Endothelial cell of umbilical vein (primary cell): ENCODE measurements around the gene TFF2. TPM values are rescaled to one million over a fixed set of nuclear protein-coding genes. Genes with fewer than 3 reads are reported as not detected.

Experiments
- BruUV-seq: library from RNA; stranded (reverse); fragments of 400-500 nt; replicated peaks from 2 replicates; lab custom pipeline; 2021; lab: Mats Ljungman, UMichigan
- CTCF ChIA-PET: fragments of 300-600, 350-600 bp; sonication (Branson Sonifier 250); formaldehyde crosslinking; loops from one replicate; lab custom pipeline; 2021; ENCODE audit warnings: antibody characterized with exemption, inconsistent platforms; lab: Charles Lee
- POLR2A ChIA-PET: fragments of 300-600, 350-600 bp; sonication (Branson Sonifier 250); formaldehyde crosslinking; loops from one replicate; lab custom pipeline; 2021; ENCODE audit warnings: antibody characterized with exemption, inconsistent platforms; lab: Charles Lee
- DNase-seq: peaks from one replicate; pipeline ENCODE4 v3.0.0-alpha.2; 2011; ENCODE audit warnings: low read depth, low spot score
- FAIRE-seq: peaks from 2 replicates; lab custom pipeline; 2011; peaks lifted over from hg19 to GRCh38; lab: Jason Lieb, UNC
- H2AFZ ChIP-seq: 2 replicates; pipeline ENCODE4 v1.6.0; 2012; ENCODE audit warnings: low read depth, low read length, control low read depth, inconsistent platforms
- H3K27ac ChIP-seq: 2 replicates; pipeline ENCODE4 v1.5.1; 2011; ENCODE audit warnings: low read depth, mild to moderate bottlenecking, control low read depth, low read length, moderate library complexity; ENCODE audit not compliant: insufficient read depth
- H3K27me3 ChIP-seq, 2 experiments: 2 replicates each; pipeline versions ENCODE4 v1.6.0 to v1.6.1; 2011; ENCODE audit warnings: low read length in 2 of 2, mixed read lengths in 1 of 2; ENCODE audit not compliant: control insufficient read depth in 2 of 2, insufficient read depth in 2 of 2
- H3K36me3 ChIP-seq, 2 experiments: 2 replicates in 1 of 2; 3 replicates in 1 of 2; pipeline ENCODE4 v1.5.1; 2011; ENCODE audit warnings: low read length in 2 of 2, mild to moderate bottlenecking in 1 of 2, moderate library complexity in 1 of 2; ENCODE audit not compliant: control insufficient read depth in 2 of 2, insufficient read depth in 2 of 2; ENCODE audit errors: extremely low read depth in 1 of 2
- H3K4me1 ChIP-seq: 3 replicates; pipeline ENCODE4 v1.5.1; 2011; ENCODE audit warnings: mild to moderate bottlenecking, low read length; ENCODE audit not compliant: control insufficient read depth, insufficient read depth; ENCODE audit errors: extremely low read depth
- H3K4me2 ChIP-seq: 2 replicates; pipeline ENCODE4 v1.6.1; 2011; ENCODE audit warnings: low read length, control low read depth, mixed read lengths; ENCODE audit not compliant: insufficient read depth
- H3K4me3 ChIP-seq, 3 experiments: fragments of 200-600 bp in 1 of 3; sonication (generic), shearing (Covaris generic) in 1 of 3; replicated peaks in 1 of 3; 2 replicates each; pipeline ENCODE4 v1.5.1; 2011 to 2016; ENCODE audit warnings: control low read depth in 3 of 3, low read length in 3 of 3, mild to moderate bottlenecking in 2 of 3, inconsistent platforms in 1 of 3, low read depth in 1 of 3, moderate library complexity in 1 of 3; ENCODE audit not compliant: insufficient read depth in 1 of 3
- H3K79me2 ChIP-seq: 2 replicates; pipeline ENCODE4 v1.6.0; 2012; ENCODE audit warnings: low read length, inconsistent platforms; ENCODE audit not compliant: control insufficient read depth, insufficient read depth
- H3K9ac ChIP-seq: replicated peaks from 2 replicates; pipeline ENCODE3; 2011; ENCODE audit warnings: low read length, control low read depth; ENCODE audit not compliant: insufficient read depth; ENCODE audit errors: extremely low read depth
- H3K9me1 ChIP-seq: replicated peaks from 3 replicates; pipeline ENCODE4 v1.6.0; 2011; ENCODE audit warnings: mild to moderate bottlenecking, low read length; ENCODE audit not compliant: control insufficient read depth, insufficient read depth; ENCODE audit errors: extremely low read depth
- H3K9me3 ChIP-seq: replicated peaks from 2 replicates; pipeline ENCODE4 v1.5.1; 2012; ENCODE audit warnings: low read length, inconsistent platforms; ENCODE audit not compliant: control insufficient read depth, insufficient read depth
- H4K20me1 ChIP-seq: replicated peaks from 2 replicates; pipeline ENCODE3; 2011; ENCODE audit warnings: mild to moderate bottlenecking, low read length; ENCODE audit not compliant: control insufficient read depth, insufficient read depth; ENCODE audit errors: extremely low read depth
- EZH2 ChIP-seq: IDR thresholded peaks from 2 replicates; pipeline ENCODE4 v1.6.1; 2012; ENCODE audit warnings: borderline replicate concordance, low read depth, mild to moderate bottlenecking, moderate library complexity, low read length, inconsistent platforms; ENCODE audit not compliant: severe bottlenecking
- FOS ChIP-seq: IDR thresholded peaks from 2 replicates; pipeline ENCODE4 v1.6.1; 2011; ENCODE audit warnings: mild to moderate bottlenecking, low read length, moderate library complexity, borderline replicate concordance; ENCODE audit not compliant: insufficient read depth
- GATA2 ChIP-seq: IDR thresholded peaks from 2 replicates; pipeline ENCODE4 v1.7.0; 2011; ENCODE audit warnings: low read depth, mild to moderate bottlenecking, moderate library complexity, mixed read lengths, low read length; ENCODE audit not compliant: insufficient read length, insufficient read depth
- JUN ChIP-seq: IDR thresholded peaks from 2 replicates; pipeline ENCODE4 v1.6.1; 2011; ENCODE audit warnings: borderline replicate concordance, low read depth; ENCODE audit not compliant: insufficient read length, insufficient read depth
- MAX ChIP-seq: IDR thresholded peaks from 2 replicates; pipeline ENCODE4 v1.6.1; 2011; ENCODE audit not compliant: insufficient read depth, insufficient read length
- MYC ChIP-seq: IDR thresholded peaks from one replicate; pipeline ENCODE4 v1.6.1; 2011; ENCODE audit warnings: mild to moderate bottlenecking, low read depth, low read length
- POLR2A ChIP-seq: IDR thresholded peaks from 2 replicates; pipeline ENCODE4 v1.6.1; 2012; ENCODE audit warnings: low read depth, mild to moderate bottlenecking, control low read depth, low read length
- POLR2AphosphoS5 ChIP-seq: IDR thresholded peaks from 2 replicates; pipeline ENCODE4 v1.6.1; 2012; ENCODE audit warnings: low read depth, mild to moderate bottlenecking, control low read depth, low read length, moderate library complexity; ENCODE audit not compliant: insufficient read depth
- dilution Hi-C: fragments of 300-500 bp; cut with MboI; formaldehyde crosslinking; loops from one replicate; pipeline ENCODE4 v1.15.0; 2019; ENCODE audit warnings: low sequenced_read_pairs; ENCODE audit not compliant: extremely low pct_ligation_motif_present
- intact Hi-C: fragments of 100-400 bp; cut with micrococcal nuclease; formaldehyde crosslinking; loops from one replicate; pipeline ENCODE4 v1.10.0; 2022
- polyA plus RNA-seq, 4 experiments: library from polyadenylated mRNA; depleted of rRNA in 3 of 4; stranded (reverse) in 3 of 4; unstranded in 1 of 4; fragments of >200 nt; gene quantifications; 2 replicates each; pipeline versions ENCODE4 v1.2.1 to v1.2.3, GENCODE V29; 2011 to 2012; ENCODE audit warnings: missing spikeins in 1 of 4
- total RNA-seq: library from RNA; stranded (reverse); gene quantifications from 2 replicates; pipeline ENCODE4 v1.2.3, GENCODE V29; 2021
- TF ChIP-seq, protein P1 (sequence below), 2 donors: IDR thresholded peaks; 1 replicate in 1 of 2; 2 replicates in 1 of 2; pipeline ENCODE4 v1.5.1; 2011; ENCODE audit warnings: low read length in 2 of 2, mild to moderate bottlenecking in 2 of 2, moderate library complexity in 2 of 2, control low read depth in 1 of 2, inconsistent platforms in 1 of 2, low read depth in 1 of 2; ENCODE audit not compliant: insufficient read depth in 1 of 2; ENCODE audit errors: extremely low read depth in 1 of 2

Gene TFF2
- total and polyA plus RNA-seq, 2 donors (not counting 3 experiments of a cell fraction or from before 2014, with no cell fraction given): not detected

GRCh38 chr21:42358261-42358660 is 7.5 kb upstream of the TFF2 start:
- Histone ChIP-seq H3K36me3 (no peaks in the 10 kb centered on the region), H3K27ac (no peak overlapping the region), H3K4me1 (no peaks in the 10 kb centered on the region), H3K9me3 (no peaks in the 10 kb centered on the region), H4K20me1 (no peaks in the 10 kb centered on the region), H3K9ac (no peak overlapping the region), H3K4me2 (no peak overlapping the region), H3K27me3 (peaks cover 0 to 1% of the 10 kb centered on the region in 2 experiments), H2AFZ (no peak overlapping the region), H3K79me2 (no peaks in the 10 kb centered on the region), H3K4me3 (no peak overlapping the region), H3K9me1 (no peaks in the 10 kb centered on the region)
- TF ChIP-seq, protein P1, sequence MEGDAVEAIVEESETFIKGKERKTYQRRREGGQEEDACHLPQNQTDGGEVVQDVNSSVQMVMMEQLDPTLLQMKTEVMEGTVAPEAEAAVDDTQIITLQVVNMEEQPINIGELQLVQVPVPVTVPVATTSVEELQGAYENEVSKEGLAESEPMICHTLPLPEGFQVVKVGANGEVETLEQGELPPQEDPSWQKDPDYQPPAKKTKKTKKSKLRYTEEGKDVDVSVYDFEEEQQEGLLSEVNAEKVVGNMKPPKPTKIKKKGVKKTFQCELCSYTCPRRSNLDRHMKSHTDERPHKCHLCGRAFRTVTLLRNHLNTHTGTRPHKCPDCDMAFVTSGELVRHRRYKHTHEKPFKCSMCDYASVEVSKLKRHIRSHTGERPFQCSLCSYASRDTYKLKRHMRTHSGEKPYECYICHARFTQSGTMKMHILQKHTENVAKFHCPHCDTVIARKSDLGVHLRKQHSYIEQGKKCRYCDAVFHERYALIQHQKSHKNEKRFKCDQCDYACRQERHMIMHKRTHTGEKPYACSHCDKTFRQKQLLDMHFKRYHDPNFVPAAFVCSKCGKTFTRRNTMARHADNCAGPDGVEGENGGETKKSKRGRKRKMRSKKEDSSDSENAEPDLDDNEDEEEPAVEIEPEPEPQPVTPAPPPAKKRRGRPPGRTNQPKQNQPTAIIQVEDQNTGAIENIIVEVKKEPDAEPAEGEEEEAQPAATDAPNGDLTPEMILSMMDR (IDR thresholded peaks at IDR 0.05; ENCODE audit: extremely low read depth in 1 of 2, insufficient read depth in 1 of 2, low read depth in 1 of 2, low read length in 2 of 2): no peak
- TF ChIP-seq POLR2AphosphoS5 (no peak), GATA2 (no peak), MYC (no peak), JUN (no peak), FOS (no peak), EZH2 (no peak), POLR2A (no peak), MAX (no peak)
- ChIA-PET POLR2A (no interaction called here), CTCF (no interaction called here)
- DNase-seq (no peak), FAIRE-seq (no peak)
- intact Hi-C loops (no loop called here), dilution Hi-C loops (no loop called here)
- BruUV-seq: no TSS peak
